H1 (cell line): ENCODE results near the gene NHP2. TPM values are rescaled to one million over a fixed set of nuclear protein-coding genes. Genes with fewer than 3 reads are reported as not detected.

Source experiments
- CTCF ChIA-PET: fragments of 300-600 bp; sonication (Branson Sonifier 250); formaldehyde crosslinking; loops from one replicate; lab custom pipeline; 2021; ENCODE audit not compliant: partially characterized antibody; lab: Charles Lee
- POLR2A ChIA-PET: fragments of 300-600 bp; sonication (Branson Sonifier 250); formaldehyde crosslinking; loops from one replicate; lab custom pipeline; 2021; ENCODE audit warnings: inconsistent platforms; ENCODE audit not compliant: partially characterized antibody; lab: Charles Lee
- DNase-seq, 2 experiments: peaks; one replicate each; pipeline versions ENCODE4 v3.0.0 to v3.0.0-alpha.2; 2010 to 2022; ENCODE audit warnings: low spot score in 2 of 2, low read depth in 1 of 2, mixed read lengths in 1 of 2
- FAIRE-seq: peaks from 2 replicates; lab custom pipeline; 2011; peaks lifted over from hg19 to GRCh38; lab: Jason Lieb, UNC
- H2AFZ ChIP-seq: 2 replicates; pipeline ENCODE4 v1.8.1; 2012; ENCODE audit warnings: low read length, inconsistent platforms
- H2AK5ac ChIP-seq: 2 replicates; pipeline ENCODE4 v1.6.1; 2013; ENCODE audit warnings: low read depth, low read length
- H2BK120ac ChIP-seq: replicated peaks from 2 replicates; pipeline ENCODE3; 2013; ENCODE audit warnings: low read depth, low read length, inconsistent platforms
- H2BK12ac ChIP-seq: 2 replicates; pipeline ENCODE4 v1.6.1; 2013; ENCODE audit warnings: low read depth, low read length
- H2BK15ac ChIP-seq: 2 replicates; pipeline ENCODE4 v1.6.1; 2013; ENCODE audit warnings: low read length
- H2BK20ac ChIP-seq: 2 replicates; pipeline ENCODE4 v1.6.1; 2013; ENCODE audit warnings: low read length
- H2BK5ac ChIP-seq: 2 replicates; pipeline ENCODE4 v1.6.1; 2013; ENCODE audit warnings: low read depth, low read length
- H3K14ac ChIP-seq: 2 replicates; pipeline ENCODE4 v1.6.1; 2013; ENCODE audit warnings: inconsistent platforms; ENCODE audit not compliant: insufficient read length
- H3K18ac ChIP-seq: 2 replicates; pipeline ENCODE4 v1.6.1; 2013; ENCODE audit warnings: low read length; ENCODE audit errors: extremely low read depth
- H3K23ac ChIP-seq: 2 replicates; pipeline ENCODE4 v1.6.1; 2013; ENCODE audit warnings: inconsistent platforms; ENCODE audit not compliant: insufficient read length
- H3K23me2 ChIP-seq: 2 replicates; pipeline ENCODE4 v1.6.1; 2013; ENCODE audit warnings: low read depth, low read length
- H3K27ac ChIP-seq: 2 replicates; pipeline ENCODE4 v1.6.1; 2011; ENCODE audit warnings: low read depth, low read length, inconsistent platforms
- H3K27me3 ChIP-seq, 4 experiments: replicated peaks in 1 of 4; 1 replicate in 1 of 4; 2 replicates in 3 of 4; pipeline versions ENCODE4 v1.6.1 to v1.8.1; 2011 to 2013; ENCODE audit warnings: low read length in 3 of 4, mild to moderate bottlenecking in 3 of 4, inconsistent platforms in 2 of 4, mixed read lengths in 2 of 4, moderate library complexity in 1 of 4; ENCODE audit not compliant: control insufficient read depth in 3 of 4, insufficient read depth in 3 of 4; ENCODE audit errors: extremely low read depth in 1 of 4
- H3K36me3 ChIP-seq, 4 experiments: 2 replicates each; pipeline versions ENCODE4 v1.6.1 to v1.8.1; 2011 to 2013; ENCODE audit warnings: mild to moderate bottlenecking in 4 of 4, low read length in 3 of 4, moderate library complexity in 2 of 4, control low read depth in 1 of 4, inconsistent platforms in 1 of 4; ENCODE audit not compliant: insufficient read depth in 4 of 4, control insufficient read depth in 2 of 4
- H3K4ac ChIP-seq: replicated peaks from 2 replicates; pipeline ENCODE3; 2013; ENCODE audit warnings: low read length, low read depth, mixed read lengths, inconsistent platforms; ENCODE audit not compliant: insufficient read length
- H3K4me1 ChIP-seq, 4 experiments: replicated peaks in 1 of 4; 1 replicate in 1 of 4; 2 replicates in 3 of 4; pipeline versions ENCODE4 v1.6.1 to v1.8.1; 2011 to 2013; ENCODE audit warnings: low read length in 3 of 4, inconsistent platforms in 2 of 4, mixed read lengths in 1 of 4; ENCODE audit not compliant: insufficient read depth in 4 of 4, control insufficient read depth in 3 of 4
- H3K4me2 ChIP-seq, 2 experiments: 2 replicates each; pipeline versions ENCODE4 v1.6.1 to v1.8.1; 2011 to 2013; ENCODE audit warnings: low read depth in 2 of 2, low read length in 2 of 2, control low read depth in 1 of 2, inconsistent platforms in 1 of 2, mild to moderate bottlenecking in 1 of 2; ENCODE audit not compliant: insufficient read depth in 1 of 2
- H3K4me3 ChIP-seq, 4 experiments: fragments of 200-600, 300-600 bp in 1 of 4; sonication (generic), shearing (Covaris generic), sonication (Bioruptor Twin) in 1 of 4; 2 replicates each; pipeline versions ENCODE4 v1.5.1 to v1.8.1; 2011 to 2016; ENCODE audit warnings: low read length in 4 of 4, low read depth in 3 of 4, control low read depth in 2 of 4, inconsistent platforms in 2 of 4, mild to moderate bottlenecking in 2 of 4, mixed read lengths in 1 of 4, moderate library complexity in 1 of 4; ENCODE audit not compliant: insufficient read depth in 2 of 4; ENCODE audit errors: extremely low read depth in 1 of 4
- H3K56ac ChIP-seq: replicated peaks from 2 replicates; pipeline ENCODE3; 2013; ENCODE audit warnings: low read depth, mild to moderate bottlenecking, mixed read lengths, low read length, inconsistent platforms; ENCODE audit not compliant: insufficient read length
- H3K79me1 ChIP-seq: 2 replicates; pipeline ENCODE4 v1.6.1; 2013; ENCODE audit warnings: low read depth, low read length, control low read depth
- H3K79me2 ChIP-seq, 2 experiments: 2 replicates each; pipeline versions ENCODE4 v1.6.1 to v1.8.1; 2012 to 2013; ENCODE audit warnings: low read length in 2 of 2, mild to moderate bottlenecking in 2 of 2, inconsistent platforms in 1 of 2; ENCODE audit not compliant: insufficient read depth in 2 of 2, control insufficient read depth in 1 of 2
- H3K9ac ChIP-seq, 4 experiments: replicated peaks in 1 of 4; 1 replicate in 1 of 4; 2 replicates in 3 of 4; pipeline versions ENCODE4 v1.6.1 to v1.8.1; 2011 to 2013; ENCODE audit warnings: low read depth in 3 of 4, low read length in 3 of 4, control low read depth in 2 of 4, mild to moderate bottlenecking in 2 of 4, moderate library complexity in 2 of 4, inconsistent platforms in 1 of 4; ENCODE audit errors: extremely low read depth in 1 of 4
- H3K9me3 ChIP-seq, 2 experiments: 2 replicates each; pipeline versions ENCODE4 v1.6.1 to v1.8.1; 2012 to 2013; ENCODE audit warnings: mild to moderate bottlenecking in 2 of 2, moderate library complexity in 2 of 2, control low read depth in 1 of 2, inconsistent platforms in 1 of 2, low read depth in 1 of 2, low read length in 1 of 2, mixed read lengths in 1 of 2; ENCODE audit not compliant: insufficient read depth in 2 of 2
- H4K20me1 ChIP-seq, 2 experiments: replicated peaks in 1 of 2; 2 replicates each; pipeline versions ENCODE3 to v1.8.1; 2011 to 2013; ENCODE audit warnings: inconsistent platforms in 2 of 2, low read length in 2 of 2, mild to moderate bottlenecking in 1 of 2; ENCODE audit not compliant: insufficient read depth in 2 of 2, control insufficient read depth in 1 of 2
- H4K5ac ChIP-seq: 2 replicates; pipeline ENCODE4 v1.6.1; 2013; ENCODE audit warnings: low read length, low read depth, mixed read lengths, inconsistent platforms; ENCODE audit not compliant: insufficient read length
- H4K8ac ChIP-seq: 2 replicates; pipeline ENCODE4 v1.8.0; 2013; ENCODE audit warnings: mild to moderate bottlenecking, moderate library complexity, low read length, inconsistent platforms; ENCODE audit not compliant: insufficient read depth; ENCODE audit errors: extremely low read depth
- H4K91ac ChIP-seq: replicated peaks from 2 replicates; pipeline ENCODE3; 2013; ENCODE audit warnings: low read length, mixed read lengths, inconsistent platforms; ENCODE audit not compliant: insufficient read length
- BACH1 ChIP-seq: IDR thresholded peaks from 2 replicates; pipeline ENCODE4 v1.6.1; 2012; ENCODE audit warnings: low read length, improper control_type of control experiment
- CBX8 ChIP-seq: fragments of 300-800, 300-1000 bp; sonication (generic); IDR thresholded peaks from 2 replicates; pipeline ENCODE4 v1.7.1; 2016; ENCODE audit warnings: low read depth, low read length, borderline replicate concordance
- CTBP2 ChIP-seq: IDR thresholded peaks from 2 replicates; pipeline ENCODE4 v1.7.0; 2011; ENCODE audit warnings: borderline replicate concordance, mild to moderate bottlenecking, moderate library complexity, mixed read lengths, low read length; ENCODE audit not compliant: insufficient read depth, insufficient read length
- GABPA ChIP-seq: IDR thresholded peaks from 2 replicates; pipeline ENCODE4 v1.6.1; 2011; ENCODE audit warnings: mild to moderate bottlenecking, low read length, moderate library complexity, borderline replicate concordance; ENCODE audit not compliant: insufficient read depth
- JUN ChIP-seq: IDR thresholded peaks from 2 replicates; pipeline ENCODE4 v1.6.1; 2011; ENCODE audit warnings: low read depth, mild to moderate bottlenecking, improper control_type of control experiment, low read length
- NANOG ChIP-seq: IDR thresholded peaks from 2 replicates; pipeline ENCODE4 v1.6.1; 2011; ENCODE audit warnings: low read length, low read depth, mild to moderate bottlenecking, inconsistent platforms; ENCODE audit not compliant: insufficient read depth, poor library complexity, severe bottlenecking
- POU5F1 ChIP-seq: IDR thresholded peaks from 2 replicates; pipeline ENCODE4 v1.6.1; 2011; ENCODE audit warnings: low read depth, mild to moderate bottlenecking, low read length, moderate library complexity
- WGBS, 2 experiments: shearing (Covaris generic) in 1 of 2; methylation state at CpG; one replicate each; pipeline versions ENCODE4 v1.1.6 to v1.1.7; 2013 to 2015; ENCODE audit warnings: low lambda C conversion rate in 2 of 2, mixed read lengths in 2 of 2, inconsistent platforms in 1 of 2, low coverage in 1 of 2, missing lambda C conversion rate in 1 of 2; ENCODE audit not compliant: insufficient replicate concordance in 2 of 2, insufficient coverage in 1 of 2, insufficient read length in 1 of 2; ENCODE audit errors: extremely low coverage in 1 of 2, missing lambda C conversion rate in 1 of 2; 5-methylcytosine and 5-hydroxymethylcytosine counted together
- polyA plus RNA-seq, 7 experiments: library from polyadenylated mRNA; depleted of rRNA in 3 of 7; stranded (reverse) in 5 of 7; unstranded in 2 of 7; fragments of >200 nt in 5 of 7; fragments of 200-250 nt in 2 of 7; gene quantifications; 1 replicate in 5 of 7; 2 replicates in 1 of 7; 4 replicates in 1 of 7; pipeline versions ENCODE4 v1.2.1 to v1.2.3, GENCODE V29; 2011 to 2013; ENCODE audit warnings: missing spikeins in 2 of 7, mixed read lengths in 2 of 7
- total RNA-seq: library from RNA; stranded (reverse); fragmentation: NEBNext Ultra II Directional; extraction: Animal tissue kit (Norgen Biotek cat#: 25700); gene quantifications from 2 replicates; pipeline ENCODE4 v1.2.1, GENCODE V29; 2021

The NHP2 gene
- total and polyA plus RNA-seq, 2 of the 8 experiments (the other 6 are each of a cell fraction or from before 2014, with no cell fraction given): 241 to 263 TPM

DNA sequence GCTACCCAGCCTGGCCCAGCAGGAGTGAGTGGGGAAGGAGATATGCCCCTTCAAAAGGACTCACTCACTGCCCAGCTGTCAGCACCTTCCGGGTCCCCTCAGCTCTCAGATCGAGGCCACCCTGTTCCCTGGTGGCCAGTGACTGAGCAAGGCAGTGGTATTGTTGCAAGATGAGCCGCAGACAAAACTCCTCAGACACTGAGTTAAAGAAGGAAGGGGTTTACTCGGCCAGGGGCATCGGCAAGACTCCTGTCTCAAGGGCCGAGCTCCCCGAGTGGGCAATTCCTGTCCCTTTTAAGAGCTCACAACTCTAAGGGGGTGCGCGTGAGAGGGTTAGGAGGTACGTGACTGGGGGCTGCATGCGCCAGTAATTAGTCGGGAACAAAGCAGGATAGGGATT, 50.1 kb downstream of the NHP2 start:
- Histone ChIP-seq H2AFZ (no peak overlapping the region), H2BK5ac (no peak overlapping the region), H4K8ac (no peak overlapping the region), H2AK5ac (no peak overlapping the region), H2BK120ac (no peak overlapping the region), H3K4ac (no peak overlapping the region), H3K14ac (no peak overlapping the region), H3K18ac (no peak overlapping the region), H2BK15ac (no peak overlapping the region), H3K23ac (no peak overlapping the region), H3K23me2 (no peaks in the 10 kb centered on the region), H4K91ac (no peak overlapping the region), H2BK20ac (no peak overlapping the region), H3K4me2 (no peak overlapping the region), H4K5ac (no peak overlapping the region), H3K79me1 (no peaks in the 10 kb centered on the region), H3K4me1 (0 out of 7 replicates have a peak, but pooled peaks cover 0 to 6% (median 1%) of the 10 kb centered on the region in 4 experiments), H3K79me2 (no peaks in the 10 kb centered on the region), H3K27me3 (no peaks in the 10 kb centered on the region), H3K9ac (no peak overlapping the region), H2BK12ac (no peak overlapping the region), H4K20me1 (no peaks in the 10 kb centered on the region), H3K27ac (no peak overlapping the region), H3K9me3 (no peaks in the 10 kb centered on the region), H3K4me3 (no peak overlapping the region), H3K36me3 (no peaks in the 10 kb centered on the region), H3K56ac (no peak overlapping the region)
- CTCF ChIA-PET: interaction anchor here (1.6 to 8.7 kb wide), 2 partner anchors 28 to 45 kb away, joined by 3 to 83 read pairs; no protein-coding TSS in a partner anchor
- TF ChIP-seq JUN (no peak), NANOG (no peak), CBX8 (no peak), BACH1 (no peak), POU5F1 (no peak), GABPA (no peak), CTBP2 (no peak)
- WGBS, 2 experiments: 91% methylated on average over 12 of the region's 12 CpGs; no CpG with 5 or more reads in 1 of the 2 experiments
- FAIRE-seq (no peak), DNase-seq (no peak)
- POLR2A ChIA-PET: interaction anchor here (0.8 to 27.9 kb wide), 3 partner anchors 16 to 103 kb away, joined by 3 to 1250 read pairs (median 3); partner anchors contain the start of genes NHP2 and RMND5B
